Keratinocyte (primary cell): ENCODE data around the gene VDAC2. TPM values are rescaled to one million over a fixed set of nuclear protein-coding genes. Genes with fewer than 3 reads are reported as not detected.

Experiments
- DNase-seq: peaks from one replicate; pipeline ENCODE4 v3.0.0-alpha.2; 2011; ENCODE audit warnings: low read depth, missing footprints, low spot score
- FAIRE-seq: peaks from 2 replicates; lab custom pipeline; 2011; peaks lifted over from hg19 to GRCh38; lab: Jason Lieb, UNC
- H2AFZ ChIP-seq: 2 replicates; pipeline ENCODE4 v1.6.0; 2012; ENCODE audit warnings: low read length, control low read depth, inconsistent platforms; ENCODE audit not compliant: control insufficient read depth
- H3K27ac ChIP-seq: 2 replicates; pipeline ENCODE4 v1.5.1; 2011; ENCODE audit warnings: low read length; ENCODE audit not compliant: control insufficient read depth, insufficient read depth
- H3K27me3 ChIP-seq: 3 replicates; pipeline ENCODE4 v1.6.0; 2011; ENCODE audit warnings: low read length; ENCODE audit not compliant: control insufficient read depth, insufficient read depth; ENCODE audit errors: extremely low read depth
- H3K36me3 ChIP-seq, 2 experiments: 2 replicates in 1 of 2; 3 replicates in 1 of 2; pipeline ENCODE4 v1.5.1; 2011; ENCODE audit warnings: low read length in 2 of 2, mild to moderate bottlenecking in 1 of 2; ENCODE audit not compliant: control insufficient read depth in 2 of 2, insufficient read depth in 2 of 2; ENCODE audit errors: extremely low read depth in 1 of 2
- H3K4me1 ChIP-seq: 3 replicates; pipeline ENCODE4 v1.5.1; 2011; ENCODE audit warnings: low read length; ENCODE audit not compliant: control insufficient read depth, insufficient read depth; ENCODE audit errors: extremely low read depth
- H3K4me2 ChIP-seq: 3 replicates; pipeline ENCODE4 v1.6.0; 2011; ENCODE audit warnings: low read depth, low read length; ENCODE audit not compliant: control insufficient read depth, insufficient read depth; ENCODE audit errors: extremely low read depth
- H3K4me3 ChIP-seq, 3 experiments: fragments of 200-600 bp in 1 of 3; sonication (generic) in 1 of 3; 2 replicates in 2 of 3; 3 replicates in 1 of 3; pipeline ENCODE4 v1.5.1; 2011 to 2016; ENCODE audit warnings: low read length in 3 of 3, mild to moderate bottlenecking in 3 of 3, control low read depth in 2 of 3, inconsistent platforms in 1 of 3, low read depth in 1 of 3, mixed read lengths in 1 of 3, mixed run types in 1 of 3, moderate library complexity in 1 of 3; ENCODE audit not compliant: control insufficient read depth in 2 of 3, insufficient read depth in 2 of 3; ENCODE audit errors: extremely low read depth in 1 of 3
- H3K79me2 ChIP-seq: 2 replicates; pipeline ENCODE4 v1.6.0; 2012; ENCODE audit warnings: low read length; ENCODE audit not compliant: control insufficient read depth, insufficient read depth
- H3K9ac ChIP-seq: 3 replicates; pipeline ENCODE4 v1.6.0; 2011; ENCODE audit warnings: low read length; ENCODE audit not compliant: control insufficient read depth, insufficient read depth; ENCODE audit errors: extremely low read depth
- H3K9me1 ChIP-seq: 3 replicates; pipeline ENCODE4 v1.6.0; 2011; ENCODE audit warnings: low read length; ENCODE audit not compliant: control insufficient read depth, insufficient read depth; ENCODE audit errors: extremely low read depth
- H3K9me3 ChIP-seq: 2 replicates; pipeline ENCODE4 v1.5.1; 2012; ENCODE audit warnings: low read depth, low read length; ENCODE audit not compliant: control insufficient read depth
- H4K20me1 ChIP-seq: 3 replicates; pipeline ENCODE4 v1.6.0; 2011; ENCODE audit warnings: low read length; ENCODE audit not compliant: control insufficient read depth, insufficient read depth; ENCODE audit errors: extremely low read depth
- EZH2 ChIP-seq: IDR thresholded peaks from one replicate; pipeline ENCODE4 v1.6.1; 2012; ENCODE audit warnings: inconsistent platforms, mild to moderate bottlenecking, low read length, moderate library complexity
- dilution Hi-C: fragments of 300-500 bp; cut with MboI; formaldehyde crosslinking; loops from one replicate; pipeline ENCODE4 v1.7.0; 2020; ENCODE audit warnings: low sequenced_read_pairs; ENCODE audit not compliant: extremely low pct_ligation_motif_present
- polyA plus RNA-seq, 5 experiments: library from polyadenylated mRNA; depleted of rRNA in 3 of 5; stranded (reverse) in 3 of 5; stranded (forward) in 1 of 5; unstranded in 1 of 5; fragments of >200 nt; gene quantifications; 1 replicate in 1 of 5; 2 replicates in 3 of 5; 3 replicates in 1 of 5; pipeline versions ENCODE4 v1.2.1 to v1.2.3, GENCODE V29; 2011 to 2012; ENCODE audit warnings: missing spikeins in 2 of 5, low read depth in 1 of 5, low replicate concordance in 1 of 5
- small RNA-seq, 3 experiments: library from RNA; depleted of rRNA; stranded (forward); fragments of <200 nt; gene quantifications; one replicate each; pipeline ENCODE3, GENCODE V24; 2012; ENCODE audit warnings: low read depth in 3 of 3, low replicate concordance in 1 of 3; ENCODE audit not compliant: insufficient read length in 3 of 3
- TF ChIP-seq, protein P1 (sequence below), 3 experiments: IDR thresholded peaks in 1 of 3; conservative IDR thresholded peaks in 1 of 3; optimal IDR thresholded peaks in 1 of 3; 2 replicates in 2 of 3; 3 replicates in 1 of 3; pipeline versions ENCODE3 to v1.5.1; 2011; ENCODE audit warnings: low read length in 3 of 3, mild to moderate bottlenecking in 3 of 3, moderate library complexity in 2 of 3, control low read depth in 1 of 3, inconsistent platforms in 1 of 3; ENCODE audit not compliant: insufficient read depth in 2 of 3; ENCODE audit errors: extremely low read depth in 1 of 3

Gene VDAC2
- polyA plus RNA-seq, 1 donor (not counting 4 experiments of a cell fraction or from before 2014, with no cell fraction given): 152 TPM

DNA sequence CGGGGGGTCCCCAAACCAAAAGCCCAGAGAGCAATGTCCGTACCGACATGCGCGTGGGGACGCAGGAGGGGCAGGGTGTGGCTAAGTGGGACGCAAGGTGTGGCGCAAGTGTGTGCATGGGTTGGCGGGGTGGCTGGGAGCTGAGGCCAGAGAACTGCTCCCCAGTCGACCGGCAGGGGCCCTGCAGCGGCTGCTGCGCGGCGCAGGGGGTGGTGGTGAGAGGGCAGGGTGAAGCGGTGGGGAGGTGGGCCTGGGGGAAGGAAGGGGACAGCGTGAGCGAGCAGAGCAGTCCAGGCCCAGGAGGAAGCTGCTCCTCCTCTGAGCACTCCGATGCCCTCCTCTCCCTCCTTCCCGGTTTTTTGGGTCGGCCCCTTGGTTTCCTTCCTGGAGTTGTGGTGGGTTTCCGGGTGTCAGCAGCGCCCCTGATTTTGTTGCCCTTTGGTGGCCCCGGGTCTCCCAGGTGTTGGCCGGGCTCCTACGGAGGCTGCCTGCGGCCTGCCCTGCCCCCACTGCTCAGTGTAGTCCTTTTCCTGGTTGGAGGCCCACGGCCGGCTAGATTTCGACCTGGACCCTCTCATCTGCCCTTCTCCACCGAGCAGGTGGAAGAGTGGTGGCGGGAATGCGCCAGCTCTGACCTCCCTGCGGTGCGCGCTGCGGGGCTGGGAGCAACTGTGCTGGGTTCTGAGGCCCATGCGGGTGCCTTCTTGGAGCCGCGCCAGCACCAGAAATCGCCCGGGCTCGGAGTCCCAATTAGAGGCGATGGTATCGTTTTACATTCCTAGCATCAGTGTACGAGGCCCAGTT is 65.7 kb downstream of the VDAC2 start:
- Histone ChIP-seq H3K27ac (no peak overlapping the region), H2AFZ (no peak overlapping the region)
- DNase-seq: no peak

GRCh38 chr10:75280236-75280635 is 69.6 kb downstream of the VDAC2 start:
- Histone ChIP-seq H3K4me2 (no peak overlapping the region), H3K9me3 (no peaks in the 10 kb centered on the region), H3K36me3 (no peaks in the 10 kb centered on the region), H3K27me3 (no peaks in the 10 kb centered on the region), H3K27ac (no peak overlapping the region), H3K9ac (no peak overlapping the region), H3K9me1 (no peaks in the 10 kb centered on the region), H2AFZ (no peak overlapping the region), H3K4me1 (peaks cover 10% of the 10 kb centered on the region), H3K79me2 (no peaks in the 10 kb centered on the region), H3K4me3 (no peak overlapping the region), H4K20me1 (no peaks in the 10 kb centered on the region)
- DNase-seq (no peak), FAIRE-seq (no peak)
- dilution Hi-C loops: no loop called here
- TF ChIP-seq, protein P1, sequence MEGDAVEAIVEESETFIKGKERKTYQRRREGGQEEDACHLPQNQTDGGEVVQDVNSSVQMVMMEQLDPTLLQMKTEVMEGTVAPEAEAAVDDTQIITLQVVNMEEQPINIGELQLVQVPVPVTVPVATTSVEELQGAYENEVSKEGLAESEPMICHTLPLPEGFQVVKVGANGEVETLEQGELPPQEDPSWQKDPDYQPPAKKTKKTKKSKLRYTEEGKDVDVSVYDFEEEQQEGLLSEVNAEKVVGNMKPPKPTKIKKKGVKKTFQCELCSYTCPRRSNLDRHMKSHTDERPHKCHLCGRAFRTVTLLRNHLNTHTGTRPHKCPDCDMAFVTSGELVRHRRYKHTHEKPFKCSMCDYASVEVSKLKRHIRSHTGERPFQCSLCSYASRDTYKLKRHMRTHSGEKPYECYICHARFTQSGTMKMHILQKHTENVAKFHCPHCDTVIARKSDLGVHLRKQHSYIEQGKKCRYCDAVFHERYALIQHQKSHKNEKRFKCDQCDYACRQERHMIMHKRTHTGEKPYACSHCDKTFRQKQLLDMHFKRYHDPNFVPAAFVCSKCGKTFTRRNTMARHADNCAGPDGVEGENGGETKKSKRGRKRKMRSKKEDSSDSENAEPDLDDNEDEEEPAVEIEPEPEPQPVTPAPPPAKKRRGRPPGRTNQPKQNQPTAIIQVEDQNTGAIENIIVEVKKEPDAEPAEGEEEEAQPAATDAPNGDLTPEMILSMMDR (optimal IDR thresholded peaks at IDR 0.05 in 1 of 3, IDR thresholded peaks at IDR 0.05 in 1 of 3, conservative IDR thresholded peaks at IDR 0.05 in 1 of 3; ENCODE audit: extremely low read depth in 1 of 3, insufficient read depth in 2 of 3, low read length in 3 of 3): no peak

More for the DNA sequence above, 65.7 kb downstream of the VDAC2 start:
- TF ChIP-seq, protein P1 (optimal IDR thresholded peaks at IDR 0.05 in 1 of 3, IDR thresholded peaks at IDR 0.05 in 1 of 3, conservative IDR thresholded peaks at IDR 0.05 in 1 of 3; ENCODE audit: extremely low read depth in 1 of 3, insufficient read depth in 2 of 3, low read length in 3 of 3): peak in 1 of 3 experiments; percentile 20
- TF ChIP-seq EZH2: no peak
- Histone ChIP-seq H3K9me3 (no peaks in the 10 kb centered on the region), H3K36me3 (no peaks in the 10 kb centered on the region), H3K4me2 (no peak overlapping the region), H3K4me1 (no peaks in the 10 kb centered on the region), H4K20me1 (no peaks in the 10 kb centered on the region), H3K9me1 (no peaks in the 10 kb centered on the region), H3K27me3 (no peaks in the 10 kb centered on the region), H3K79me2 (no peaks in the 10 kb centered on the region), H3K9ac (no peak overlapping the region), H3K4me3 (peak overlapping the region in 1 of 3 experiments; percentile 14)
- dilution Hi-C loops: no loop called here
- no peak for FAIRE-seq

Small RNA genes within 50 kb of the gene (small RNA-seq; reads per million reads assigned to genes)
- gene HMGA1P5 (0 reads per million in 3 experiments), gene RPL39P25 (0 reads per million in 3 experiments)

Other genes with a start within 250 kb of the VDAC2 start
- 16.4 to 33.4 TPM (median 31.7 TPM) in 3 replicates for gene SAMD8, start 99.1 kb upstream of the VDAC2 start, polyA plus RNA-seq
- gene COMTD1, start 25.2 kb downstream of the VDAC2 start, polyA plus RNA-seq: 6.2 to 12.8 TPM (median 6.8 TPM) in 3 replicates
- gene ZNF503, start 191.0 kb downstream of the VDAC2 start, polyA plus RNA-seq: 1.5 to 3.1 TPM (median 2.8 TPM) in 3 replicates
- 0.46 TPM in 1 of 3 replicates, not detected in the others for gene LRMDA, start 220.8 kb downstream of the VDAC2 start, polyA plus RNA-seq